Glutamatergic neuron (in vitro differentiated cells): ENCODE measurements around the gene PALLD. TPM values are rescaled to one million over a fixed set of nuclear protein-coding genes. Genes with fewer than 3 reads are reported as not detected.

Experiments used
- DNase-seq: peaks from one replicate; pipeline ENCODE4 v3.0.0; 2022
- H3K27ac Mint-ChIP-seq: one replicate; pipeline ENCODE4 v1.8.0; 2020; ENCODE audit warnings: mild to moderate bottlenecking, mixed read lengths, inconsistent platforms; ENCODE audit not compliant: unreplicated experiment
- H3K27me3 Mint-ChIP-seq: one replicate; pipeline ENCODE4 v1.8.0; 2020; ENCODE audit warnings: mild to moderate bottlenecking, moderate library complexity, mixed read lengths, inconsistent platforms; ENCODE audit not compliant: unreplicated experiment
- H3K36me3 Mint-ChIP-seq: one replicate; pipeline ENCODE4 v1.8.0; 2020; ENCODE audit warnings: mild to moderate bottlenecking, mixed read lengths, inconsistent platforms; ENCODE audit not compliant: unreplicated experiment
- H3K4me1 Mint-ChIP-seq: one replicate; pipeline ENCODE4 v1.8.0; 2020; ENCODE audit warnings: mild to moderate bottlenecking, low read depth, mixed read lengths, inconsistent platforms; ENCODE audit not compliant: unreplicated experiment
- H3K4me3 Mint-ChIP-seq: one replicate; pipeline ENCODE4 v1.8.0; 2020; ENCODE audit warnings: mild to moderate bottlenecking, mixed read lengths, inconsistent platforms; ENCODE audit not compliant: unreplicated experiment
- H3K9me3 Mint-ChIP-seq: one replicate; pipeline ENCODE4 v1.8.0; 2020; ENCODE audit warnings: mild to moderate bottlenecking, moderate library complexity, mixed read lengths, inconsistent platforms; ENCODE audit not compliant: unreplicated experiment
- CTCF ChIP-seq: fragments of 200-600 bp; sonication (generic); IDR thresholded peaks from one replicate; pipeline ENCODE4 v1.5.0; 2021; ENCODE audit not compliant: partially characterized antibody, unreplicated experiment
- total RNA-seq: library from RNA; stranded (reverse); fragmentation: NEBNext Ultra II Directional; extraction: Animal tissue kit (Norgen Biotek cat#: 25700); gene quantifications from one replicate; pipeline ENCODE4 v1.2.1, GENCODE V29; 2021; ENCODE audit not compliant: unreplicated experiment

Gene PALLD
- total RNA-seq, 1 donor from 2014 or later, result 37.5 TPM

- peaks cover 2% of the 10 kb centered on the region for H3K9me3 Mint-ChIP-seq
- peaks cover 46% of the 10 kb centered on the region for H3K4me1 Mint-ChIP-seq
- TF ChIP-seq CTCF, result no peak
- no peak overlapping the region for H3K4me3 Mint-ChIP-seq
- no peaks in the 10 kb centered on the region for H3K27me3 Mint-ChIP-seq
- no peak for DNase-seq
- no peaks in the 10 kb centered on the region for H3K36me3 Mint-ChIP-seq
- no peak overlapping the region for H3K27ac Mint-ChIP-seq
Measured at GRCh38 chr4:168654848-168655174, 158.0 kb downstream of the PALLD start.

- TF ChIP-seq CTCF, result no peak
- Mint-ChIP-seq H3K9me3 (peaks cover 2% of the 10 kb centered on the region), H3K36me3 (no peaks in the 10 kb centered on the region), H3K27me3 (no peaks in the 10 kb centered on the region), H3K4me1 (peaks cover 47% of the 10 kb centered on the region), H3K27ac (no peak overlapping the region), H3K4me3 (no peak overlapping the region)
- DNase-seq, result no peak
Measured at GRCh38 chr4:168655182-168655581, 158.3 kb downstream of the PALLD start.

- Mint-ChIP-seq H3K36me3 (no peaks in the 10 kb centered on the region), H3K27ac (no peak overlapping the region), H3K9me3 (peaks cover 2% of the 10 kb centered on the region), H3K27me3 (no peaks in the 10 kb centered on the region), H3K4me3 (no peak overlapping the region), H3K4me1 (peaks cover 47% of the 10 kb centered on the region)
- no peak for TF ChIP-seq CTCF
- no peak for DNase-seq
Measured at GRCh38 chr4:168656055-168656660, 159.3 kb downstream of the PALLD start.

- no peak for TF ChIP-seq CTCF
- Mint-ChIP-seq H3K4me1 (peaks cover 39% of the 10 kb centered on the region), H3K36me3 (no peaks in the 10 kb centered on the region), H3K9me3 (peaks cover 2% of the 10 kb centered on the region), H3K27me3 (no peaks in the 10 kb centered on the region), H3K4me3 (no peak overlapping the region), H3K27ac (no peak overlapping the region)
- no peak for DNase-seq
Measured at GRCh38 chr4:168656946-168657473, 160.2 kb downstream of the PALLD start.

GRCh38 chr4:168658751-168659150 lies 161.9 kb downstream of the PALLD start:
- Mint-ChIP-seq H3K36me3 (no peaks in the 10 kb centered on the region), H3K9me3 (peaks cover 2% of the 10 kb centered on the region), H3K4me3 (no peak overlapping the region), H3K27ac (no peak overlapping the region), H3K4me1 (peaks cover 35% of the 10 kb centered on the region), H3K27me3 (no peaks in the 10 kb centered on the region)
- TF ChIP-seq CTCF, result no peak
- no peak for DNase-seq
